Endothelial cell of umbilical vein (primary cell): Measurements from ENCODE around the gene MR1.

Experiments used
- JUN ChIP-seq: IDR thresholded peaks from 2 replicates; pipeline ENCODE4 v1.6.1; 2011; ENCODE audit warnings: borderline replicate concordance, low read depth; ENCODE audit not compliant: insufficient read length, insufficient read depth
- POLR2A ChIP-seq: IDR thresholded peaks from 2 replicates; pipeline ENCODE4 v1.6.1; 2012; ENCODE audit warnings: low read depth, mild to moderate bottlenecking, control low read depth, low read length

- TF ChIP-seq JUN (no peak), POLR2A (no peak)
These were observed 69.1 kb downstream of the MR1 start for GRCh38 chr1:181102841-181103240.
